ENCODE results near the gene PPIE.

PPIE gene

DNA sequence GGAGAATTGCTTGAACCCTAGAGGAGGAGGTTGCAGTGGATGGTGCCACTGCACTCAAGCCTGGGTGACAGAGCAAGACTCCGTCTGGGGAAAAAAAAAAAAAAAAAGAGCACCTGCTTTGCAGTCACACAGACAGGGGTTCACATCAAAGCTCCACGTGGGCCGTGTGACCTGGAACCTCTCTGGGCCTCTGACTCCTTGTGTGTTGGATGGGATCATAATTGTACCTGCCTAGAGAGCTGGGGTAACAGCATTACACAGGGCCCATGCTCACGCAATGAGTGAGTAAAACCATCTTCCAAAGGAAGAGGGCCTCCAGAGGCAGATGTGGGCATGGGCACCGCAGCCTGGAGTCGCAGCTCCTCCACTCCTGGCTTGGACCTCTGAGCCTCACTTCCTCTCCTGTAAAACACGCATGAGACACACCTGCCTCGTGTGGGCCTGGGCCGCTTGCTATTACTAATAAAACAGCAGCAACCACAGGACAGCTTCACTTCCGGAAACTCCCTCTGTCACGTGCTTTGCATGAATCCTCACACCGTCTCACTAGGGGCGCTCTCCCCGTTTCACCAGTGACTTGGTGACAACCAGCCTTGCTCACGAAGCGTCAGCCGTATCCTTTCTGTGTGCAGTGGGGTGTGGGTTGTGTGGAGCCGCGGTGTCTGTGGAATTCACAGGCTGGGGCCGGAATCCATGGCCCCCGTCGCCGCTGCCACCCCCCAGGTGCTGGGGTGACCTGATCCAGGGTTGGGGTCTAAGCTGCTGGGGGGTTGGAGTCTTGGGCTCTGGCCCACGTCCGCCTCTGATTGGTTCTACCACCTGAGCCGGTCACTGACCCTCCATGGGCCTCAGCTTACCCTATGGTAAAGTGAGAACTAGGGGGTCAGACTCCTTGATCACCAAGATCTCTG, 60.4 kb downstream of the PPIE start:
- peak; percentile 98 for DNase-seq (ENCODE audit: low read depth)
- TF ChIP-seq CTCF (IDR thresholded peaks at IDR 0.05; ENCODE audit: low read depth, low read length, missing control alignments): peak; percentile 71
- H3K4me3 ChIP-seq (ENCODE audit: low read depth, low read length): peak overlapping the region; percentile 26

DNA sequence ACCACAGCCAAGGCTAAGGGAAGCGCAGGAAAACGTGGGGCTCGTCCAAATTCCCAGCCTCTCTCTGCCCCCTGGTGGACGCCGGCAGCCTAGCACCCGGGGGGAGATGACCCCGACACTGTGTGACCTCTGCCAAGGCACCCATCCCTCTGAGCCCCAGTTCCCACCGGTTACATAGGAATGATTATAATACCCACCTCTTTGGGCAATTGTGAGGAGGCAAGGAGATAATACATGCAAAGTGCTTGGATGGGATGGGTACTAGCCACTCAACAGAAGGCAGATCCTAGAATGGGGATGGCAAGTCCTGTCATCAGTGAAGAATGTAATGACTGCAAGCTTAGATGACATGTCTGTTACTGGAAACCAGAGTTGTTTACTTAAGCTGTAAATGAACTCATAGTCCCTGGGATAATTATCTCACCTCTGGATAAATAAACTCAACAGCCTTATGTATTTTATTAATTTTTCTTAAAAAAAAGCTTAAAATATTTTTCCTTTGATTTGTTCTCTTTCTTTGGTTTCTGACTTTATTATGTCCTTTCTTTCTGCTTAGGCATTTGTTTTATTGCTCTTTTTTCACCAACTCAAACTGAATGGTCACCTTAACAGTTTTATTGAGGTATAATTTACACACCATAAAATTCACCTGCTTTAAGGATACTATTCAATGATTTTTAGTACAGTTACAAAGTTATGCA, 61.2 kb downstream of the PPIE start:
- peak overlapping the region; percentile 26 for H3K4me3 ChIP-seq (ENCODE audit: low read depth, low read length)
- DNase-seq (ENCODE audit: low read depth): no peak
- TF ChIP-seq CTCF (IDR thresholded peaks at IDR 0.05; ENCODE audit: low read depth, low read length, missing control alignments): peak; percentile 93

GRCh38 chr1:39800471-39800835, 61.8 kb downstream of the PPIE start:
- no peak for TF ChIP-seq CTCF (IDR thresholded peaks at IDR 0.05; ENCODE audit: low read depth, low read length, missing control alignments)
- H3K4me3 ChIP-seq (ENCODE audit: low read depth, low read length): no peak overlapping the region
- no peak for DNase-seq (ENCODE audit: low read depth)

DNA sequence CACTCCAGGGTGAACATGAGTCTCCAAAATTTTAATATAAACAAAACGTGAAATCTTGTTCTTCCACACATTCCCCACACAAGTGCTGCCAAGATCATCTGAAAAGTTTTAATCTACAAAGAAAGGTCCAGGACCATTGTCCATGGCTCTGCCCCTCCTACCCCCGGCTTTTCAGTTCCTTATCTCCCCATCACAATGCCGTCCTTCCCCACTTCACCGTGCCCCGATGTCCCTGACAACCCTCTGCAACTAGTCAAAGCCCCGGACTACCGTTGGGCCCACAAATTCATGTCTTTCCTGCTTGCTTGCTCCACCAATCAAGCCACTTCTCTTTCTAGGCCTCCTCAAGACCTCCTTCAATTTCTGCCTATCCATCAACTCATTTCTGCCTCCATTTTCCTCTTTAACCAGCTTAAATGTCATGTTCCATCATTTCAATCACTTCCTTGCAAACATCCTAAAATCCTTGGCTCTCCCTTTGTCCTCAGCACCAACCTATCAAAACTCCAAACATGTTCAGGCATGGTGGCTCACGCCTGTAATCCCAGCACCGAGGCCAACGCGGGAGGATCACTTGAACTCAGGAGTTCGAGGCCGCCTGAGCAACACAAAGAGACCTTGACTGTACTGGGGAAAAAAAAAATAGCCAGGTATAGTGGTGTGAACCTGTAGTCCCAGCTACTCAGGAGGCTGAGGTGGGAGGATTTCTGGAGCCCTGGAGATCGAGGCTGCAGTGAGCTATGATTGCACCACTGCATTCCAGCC, 64.0 kb downstream of the PPIE start:
- no peak overlapping the region for H3K4me3 ChIP-seq (ENCODE audit: low read depth, low read length)
- TF ChIP-seq CTCF (IDR thresholded peaks at IDR 0.05; ENCODE audit: low read depth, low read length, missing control alignments): no peak
- no peak for DNase-seq (ENCODE audit: low read depth)

GRCh38 chr1:39805385-39805784, 66.7 kb downstream of the PPIE start:
- no peak for TF ChIP-seq CTCF (IDR thresholded peaks at IDR 0.05; ENCODE audit: low read depth, low read length, missing control alignments)
- no peak overlapping the region for H3K4me3 ChIP-seq (ENCODE audit: low read depth, low read length)
- DNase-seq (ENCODE audit: low read depth): no peak

- H3K4me3 ChIP-seq (ENCODE audit: low read depth, low read length): no peak overlapping the region
- no peak for DNase-seq (ENCODE audit: low read depth)
- TF ChIP-seq CTCF (IDR thresholded peaks at IDR 0.05; ENCODE audit: low read depth, low read length, missing control alignments): no peak
These were observed 70.3 kb downstream of the PPIE start for GRCh38 chr1:39808784-39809517.

Measured in GM12864 (cell line).